Endothelial cell of umbilical vein (primary cell): ENCODE measurements around the gene RAB40A. TPM values are rescaled to one million over a fixed set of nuclear protein-coding genes. Genes with fewer than 3 reads are reported as not detected.
A peak's percentile ranks its signal among the peaks of the same experiment; 100 is the strongest.

Experiments
- BruUV-seq: library from RNA; stranded (reverse); fragments of 400-500 nt; replicated peaks from 2 replicates; lab custom pipeline; 2021; lab: Mats Ljungman, UMichigan
- CTCF ChIA-PET: fragments of 300-600, 350-600 bp; sonication (Branson Sonifier 250); formaldehyde crosslinking; loops from one replicate; lab custom pipeline; 2021; ENCODE audit warnings: antibody characterized with exemption, inconsistent platforms; lab: Charles Lee
- POLR2A ChIA-PET: fragments of 300-600, 350-600 bp; sonication (Branson Sonifier 250); formaldehyde crosslinking; loops from one replicate; lab custom pipeline; 2021; ENCODE audit warnings: antibody characterized with exemption, inconsistent platforms; lab: Charles Lee
- DNase-seq: peaks from one replicate; pipeline ENCODE4 v3.0.0-alpha.2; 2011; ENCODE audit warnings: low read depth, low spot score
- FAIRE-seq: peaks from 2 replicates; lab custom pipeline; 2011; peaks lifted over from hg19 to GRCh38; lab: Jason Lieb, UNC
- H2AFZ ChIP-seq: 2 replicates; pipeline ENCODE4 v1.6.0; 2012; ENCODE audit warnings: low read depth, low read length, control low read depth, inconsistent platforms
- H3K27ac ChIP-seq: 2 replicates; pipeline ENCODE4 v1.5.1; 2011; ENCODE audit warnings: low read depth, mild to moderate bottlenecking, control low read depth, low read length, moderate library complexity; ENCODE audit not compliant: insufficient read depth
- H3K27me3 ChIP-seq, 2 experiments: 2 replicates each; pipeline versions ENCODE4 v1.6.0 to v1.6.1; 2011; ENCODE audit warnings: low read length in 2 of 2, mixed read lengths in 1 of 2; ENCODE audit not compliant: control insufficient read depth in 2 of 2, insufficient read depth in 2 of 2
- H3K36me3 ChIP-seq, 2 experiments: 2 replicates in 1 of 2; 3 replicates in 1 of 2; pipeline ENCODE4 v1.5.1; 2011; ENCODE audit warnings: low read length in 2 of 2, mild to moderate bottlenecking in 1 of 2, moderate library complexity in 1 of 2; ENCODE audit not compliant: control insufficient read depth in 2 of 2, insufficient read depth in 2 of 2; ENCODE audit errors: extremely low read depth in 1 of 2
- H3K4me1 ChIP-seq: 3 replicates; pipeline ENCODE4 v1.5.1; 2011; ENCODE audit warnings: mild to moderate bottlenecking, low read length; ENCODE audit not compliant: control insufficient read depth, insufficient read depth; ENCODE audit errors: extremely low read depth
- H3K4me2 ChIP-seq: 2 replicates; pipeline ENCODE4 v1.6.1; 2011; ENCODE audit warnings: low read length, control low read depth, mixed read lengths; ENCODE audit not compliant: insufficient read depth
- H3K4me3 ChIP-seq, 3 experiments: fragments of 200-600 bp in 1 of 3; sonication (generic), shearing (Covaris generic) in 1 of 3; replicated peaks in 1 of 3; 2 replicates each; pipeline ENCODE4 v1.5.1; 2011 to 2016; ENCODE audit warnings: control low read depth in 3 of 3, low read length in 3 of 3, mild to moderate bottlenecking in 2 of 3, inconsistent platforms in 1 of 3, low read depth in 1 of 3, moderate library complexity in 1 of 3; ENCODE audit not compliant: insufficient read depth in 1 of 3
- H3K79me2 ChIP-seq: 2 replicates; pipeline ENCODE4 v1.6.0; 2012; ENCODE audit warnings: low read length, inconsistent platforms; ENCODE audit not compliant: control insufficient read depth, insufficient read depth
- H3K9ac ChIP-seq: replicated peaks from 2 replicates; pipeline ENCODE3; 2011; ENCODE audit warnings: low read length, control low read depth; ENCODE audit not compliant: insufficient read depth; ENCODE audit errors: extremely low read depth
- H3K9me1 ChIP-seq: replicated peaks from 3 replicates; pipeline ENCODE4 v1.6.0; 2011; ENCODE audit warnings: mild to moderate bottlenecking, low read length; ENCODE audit not compliant: control insufficient read depth, insufficient read depth; ENCODE audit errors: extremely low read depth
- H3K9me3 ChIP-seq: replicated peaks from 2 replicates; pipeline ENCODE4 v1.5.1; 2012; ENCODE audit warnings: low read length, inconsistent platforms; ENCODE audit not compliant: control insufficient read depth, insufficient read depth
- H4K20me1 ChIP-seq: replicated peaks from 2 replicates; pipeline ENCODE3; 2011; ENCODE audit warnings: mild to moderate bottlenecking, low read length; ENCODE audit not compliant: control insufficient read depth, insufficient read depth; ENCODE audit errors: extremely low read depth
- EZH2 ChIP-seq: IDR thresholded peaks from 2 replicates; pipeline ENCODE4 v1.6.1; 2012; ENCODE audit warnings: borderline replicate concordance, low read depth, mild to moderate bottlenecking, moderate library complexity, low read length, inconsistent platforms; ENCODE audit not compliant: severe bottlenecking
- FOS ChIP-seq: IDR thresholded peaks from 2 replicates; pipeline ENCODE4 v1.6.1; 2011; ENCODE audit warnings: mild to moderate bottlenecking, low read length, moderate library complexity, borderline replicate concordance; ENCODE audit not compliant: insufficient read depth
- JUN ChIP-seq: IDR thresholded peaks from 2 replicates; pipeline ENCODE4 v1.6.1; 2011; ENCODE audit warnings: borderline replicate concordance, low read depth; ENCODE audit not compliant: insufficient read length, insufficient read depth
- MYC ChIP-seq: IDR thresholded peaks from one replicate; pipeline ENCODE4 v1.6.1; 2011; ENCODE audit warnings: mild to moderate bottlenecking, low read depth, low read length
- POLR2AphosphoS5 ChIP-seq: IDR thresholded peaks from 2 replicates; pipeline ENCODE4 v1.6.1; 2012; ENCODE audit warnings: low read depth, mild to moderate bottlenecking, control low read depth, low read length, moderate library complexity; ENCODE audit not compliant: insufficient read depth
- dilution Hi-C: fragments of 300-500 bp; cut with MboI; formaldehyde crosslinking; loops from one replicate; pipeline ENCODE4 v1.15.0; 2019; ENCODE audit warnings: low sequenced_read_pairs; ENCODE audit not compliant: extremely low pct_ligation_motif_present
- intact Hi-C: fragments of 100-400 bp; cut with micrococcal nuclease; formaldehyde crosslinking; loops from one replicate; pipeline ENCODE4 v1.10.0; 2022
- polyA plus RNA-seq, 4 experiments: library from polyadenylated mRNA; depleted of rRNA in 3 of 4; stranded (reverse) in 3 of 4; unstranded in 1 of 4; fragments of >200 nt; gene quantifications; 2 replicates each; pipeline versions ENCODE4 v1.2.1 to v1.2.3, GENCODE V29; 2011 to 2012; ENCODE audit warnings: missing spikeins in 1 of 4
- total RNA-seq: library from RNA; stranded (reverse); gene quantifications from 2 replicates; pipeline ENCODE4 v1.2.3, GENCODE V29; 2021
- TF ChIP-seq, protein P1 (sequence below): IDR thresholded peaks from 2 replicates; pipeline ENCODE4 v1.6.1; 2011; ENCODE audit not compliant: insufficient read depth, insufficient read length
- TF ChIP-seq, protein P2 (sequence below), 2 donors: IDR thresholded peaks; 1 replicate in 1 of 2; 2 replicates in 1 of 2; pipeline ENCODE4 v1.5.1; 2011; ENCODE audit warnings: low read length in 2 of 2, mild to moderate bottlenecking in 2 of 2, moderate library complexity in 2 of 2, control low read depth in 1 of 2, inconsistent platforms in 1 of 2, low read depth in 1 of 2; ENCODE audit not compliant: insufficient read depth in 1 of 2; ENCODE audit errors: extremely low read depth in 1 of 2

The RAB40A gene
- total and polyA plus RNA-seq, 2 donors (not counting 3 experiments of a cell fraction or from before 2014, with no cell fraction given), result 0.30 to 0.58 TPM

DNA sequence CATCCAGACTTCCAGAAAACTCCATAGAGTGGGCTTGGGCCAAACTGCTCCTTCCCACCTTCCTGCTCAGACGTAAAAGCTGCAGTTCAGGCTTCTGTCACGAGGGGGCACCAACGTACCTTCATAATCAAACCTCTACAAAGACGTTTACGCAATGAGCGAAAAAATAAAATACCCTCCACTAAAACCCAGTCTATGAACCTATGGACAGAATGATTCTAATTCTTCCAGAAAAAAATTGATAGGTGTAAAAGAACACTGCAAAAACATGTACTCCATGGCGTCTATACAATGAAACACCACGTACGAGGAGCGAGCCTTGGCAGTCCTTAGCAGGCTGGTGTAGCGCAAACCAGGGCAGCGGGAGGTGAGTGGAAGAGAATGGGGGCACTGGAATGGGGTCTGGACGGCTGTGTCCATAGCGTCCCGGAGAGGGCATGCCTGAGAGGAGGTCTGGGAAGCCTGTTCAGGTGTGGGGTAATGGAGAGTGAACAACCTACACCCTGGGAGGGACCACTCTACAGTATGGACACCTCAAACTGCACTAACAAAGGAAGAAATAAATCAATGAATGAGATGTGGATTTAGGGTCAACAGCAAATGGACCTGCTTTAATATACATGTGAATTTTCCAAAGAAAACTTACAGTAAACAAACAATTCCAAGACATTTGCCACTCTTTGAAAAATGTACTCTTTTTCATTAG, 14.4 kb upstream of the RAB40A start:
- CTCF ChIA-PET, result interaction anchor here (0.7 to 1.7 kb wide), 15 partner anchors 9 to 312 kb away, joined by 3 to 19 read pairs (median 4); partner anchors contain the start of gene TCEAL4
- Histone ChIP-seq H3K4me3 (peak overlapping the region in 1 of 3 experiments; percentile 5), H3K4me1 (no peaks in the 10 kb centered on the region), H3K79me2 (no peaks in the 10 kb centered on the region), H3K27ac (no peak overlapping the region), H3K36me3 (no peaks in the 10 kb centered on the region), H4K20me1 (no peaks in the 10 kb centered on the region), H3K27me3 (no peaks in the 10 kb centered on the region), H3K9me3 (no peaks in the 10 kb centered on the region), H3K9ac (no peak overlapping the region), H2AFZ (peak overlapping the region; percentile 18), H3K9me1 (no peaks in the 10 kb centered on the region), H3K4me2 (peak overlapping the region; percentile 14)
- intact Hi-C loops (loop anchor here (1.0 kb wide), 5 partner anchors 96 to 284 kb away; no protein-coding TSS in a partner anchor), dilution Hi-C loops (no loop called here)
- TF ChIP-seq POLR2AphosphoS5 (no peak), FOS (no peak), JUN (no peak), MYC (no peak), EZH2 (no peak)
- TF ChIP-seq, protein P1, sequence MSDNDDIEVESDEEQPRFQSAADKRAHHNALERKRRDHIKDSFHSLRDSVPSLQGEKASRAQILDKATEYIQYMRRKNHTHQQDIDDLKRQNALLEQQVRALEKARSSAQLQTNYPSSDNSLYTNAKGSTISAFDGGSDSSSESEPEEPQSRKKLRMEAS, result no peak
- TF ChIP-seq, protein P2, sequence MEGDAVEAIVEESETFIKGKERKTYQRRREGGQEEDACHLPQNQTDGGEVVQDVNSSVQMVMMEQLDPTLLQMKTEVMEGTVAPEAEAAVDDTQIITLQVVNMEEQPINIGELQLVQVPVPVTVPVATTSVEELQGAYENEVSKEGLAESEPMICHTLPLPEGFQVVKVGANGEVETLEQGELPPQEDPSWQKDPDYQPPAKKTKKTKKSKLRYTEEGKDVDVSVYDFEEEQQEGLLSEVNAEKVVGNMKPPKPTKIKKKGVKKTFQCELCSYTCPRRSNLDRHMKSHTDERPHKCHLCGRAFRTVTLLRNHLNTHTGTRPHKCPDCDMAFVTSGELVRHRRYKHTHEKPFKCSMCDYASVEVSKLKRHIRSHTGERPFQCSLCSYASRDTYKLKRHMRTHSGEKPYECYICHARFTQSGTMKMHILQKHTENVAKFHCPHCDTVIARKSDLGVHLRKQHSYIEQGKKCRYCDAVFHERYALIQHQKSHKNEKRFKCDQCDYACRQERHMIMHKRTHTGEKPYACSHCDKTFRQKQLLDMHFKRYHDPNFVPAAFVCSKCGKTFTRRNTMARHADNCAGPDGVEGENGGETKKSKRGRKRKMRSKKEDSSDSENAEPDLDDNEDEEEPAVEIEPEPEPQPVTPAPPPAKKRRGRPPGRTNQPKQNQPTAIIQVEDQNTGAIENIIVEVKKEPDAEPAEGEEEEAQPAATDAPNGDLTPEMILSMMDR (IDR thresholded peaks at IDR 0.05; ENCODE audit: extremely low read depth in 1 of 2, insufficient read depth in 1 of 2, low read depth in 1 of 2, low read length in 2 of 2), result peak; percentile 61 to 62
- POLR2A ChIA-PET, result no interaction called here
- BruUV-seq, result no TSS peak
- FAIRE-seq (peak; percentile 72), DNase-seq (peak; percentile 69)
